Measurements from ENCODE around the gene ARHGAP44. TPM values are rescaled to one million over a fixed set of nuclear protein-coding genes. Genes with fewer than 3 reads are reported as not detected.

Gene ARHGAP44
- total and polyA plus RNA-seq, 2 experiments from 2014 or later, result 5.8 to 16.4 TPM

DNA sequence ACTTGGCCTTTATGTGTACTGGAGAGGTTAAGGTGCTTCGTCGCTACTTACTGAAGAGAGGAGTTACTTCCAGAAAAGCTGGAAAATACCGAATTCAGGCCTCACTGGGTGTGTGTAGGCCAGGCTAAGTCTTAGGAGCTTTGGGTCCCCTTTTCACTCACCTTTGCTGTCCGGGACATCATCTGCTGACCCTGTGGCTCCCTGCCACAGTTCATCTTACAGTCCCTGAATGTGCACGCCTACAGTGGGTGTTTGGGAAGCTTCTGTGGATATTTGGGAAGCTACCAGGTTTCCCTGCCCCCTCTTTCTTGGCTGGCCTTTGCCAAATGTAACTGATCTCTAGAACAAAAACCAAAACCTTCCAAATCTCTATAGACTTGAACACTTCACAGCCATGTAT is 177.1 kb downstream of the ARHGAP44 start (continued):
- TF ChIP-seq, protein P1, sequence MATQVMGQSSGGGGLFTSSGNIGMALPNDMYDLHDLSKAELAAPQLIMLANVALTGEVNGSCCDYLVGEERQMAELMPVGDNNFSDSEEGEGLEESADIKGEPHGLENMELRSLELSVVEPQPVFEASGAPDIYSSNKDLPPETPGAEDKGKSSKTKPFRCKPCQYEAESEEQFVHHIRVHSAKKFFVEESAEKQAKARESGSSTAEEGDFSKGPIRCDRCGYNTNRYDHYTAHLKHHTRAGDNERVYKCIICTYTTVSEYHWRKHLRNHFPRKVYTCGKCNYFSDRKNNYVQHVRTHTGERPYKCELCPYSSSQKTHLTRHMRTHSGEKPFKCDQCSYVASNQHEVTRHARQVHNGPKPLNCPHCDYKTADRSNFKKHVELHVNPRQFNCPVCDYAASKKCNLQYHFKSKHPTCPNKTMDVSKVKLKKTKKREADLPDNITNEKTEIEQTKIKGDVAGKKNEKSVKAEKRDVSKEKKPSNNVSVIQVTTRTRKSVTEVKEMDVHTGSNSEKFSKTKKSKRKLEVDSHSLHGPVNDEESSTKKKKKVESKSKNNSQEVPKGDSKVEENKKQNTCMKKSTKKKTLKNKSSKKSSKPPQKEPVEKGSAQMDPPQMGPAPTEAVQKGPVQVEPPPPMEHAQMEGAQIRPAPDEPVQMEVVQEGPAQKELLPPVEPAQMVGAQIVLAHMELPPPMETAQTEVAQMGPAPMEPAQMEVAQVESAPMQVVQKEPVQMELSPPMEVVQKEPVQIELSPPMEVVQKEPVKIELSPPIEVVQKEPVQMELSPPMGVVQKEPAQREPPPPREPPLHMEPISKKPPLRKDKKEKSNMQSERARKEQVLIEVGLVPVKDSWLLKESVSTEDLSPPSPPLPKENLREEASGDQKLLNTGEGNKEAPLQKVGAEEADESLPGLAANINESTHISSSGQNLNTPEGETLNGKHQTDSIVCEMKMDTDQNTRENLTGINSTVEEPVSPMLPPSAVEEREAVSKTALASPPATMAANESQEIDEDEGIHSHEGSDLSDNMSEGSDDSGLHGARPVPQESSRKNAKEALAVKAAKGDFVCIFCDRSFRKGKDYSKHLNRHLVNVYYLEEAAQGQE (IDR thresholded peaks at IDR 0.05; ENCODE audit: unreplicated experiment), result no peak

DNA sequence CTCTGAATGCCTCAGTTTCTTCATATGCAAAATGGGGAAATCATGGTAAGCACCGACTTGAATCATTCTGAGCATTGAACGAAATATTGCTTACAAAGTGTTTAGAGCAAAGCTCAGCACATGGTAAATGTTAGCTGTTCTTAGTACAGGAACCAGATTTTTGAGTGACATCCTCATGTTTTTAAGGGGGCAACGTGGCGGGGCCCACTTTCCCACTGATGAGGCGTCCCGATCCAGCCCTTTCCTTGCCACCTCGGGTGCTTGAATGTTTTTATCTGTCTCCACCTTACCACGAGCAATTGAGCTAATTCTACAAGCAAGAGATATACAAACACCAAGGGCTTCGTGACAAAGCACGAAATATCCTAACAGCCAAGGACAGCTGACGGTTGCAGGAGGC is 178.7 kb downstream of the ARHGAP44 start:
- no peak for ATAC-seq
- Histone ChIP-seq H3K4me2 (no peak overlapping the region), H3K27me3 (ENCODE audit: insufficient read depth) (no peaks in the 10 kb centered on the region), H3K27ac (ENCODE audit: low read depth) (no peak overlapping the region), H3F3A (replicated peaks; ENCODE audit: low read depth) (no peaks in the 10 kb centered on the region), H3K79me2 (replicated peaks; ENCODE audit: insufficient read depth) (no peaks in the 10 kb centered on the region), H3K9me2 (ENCODE audit: insufficient read depth) (no peaks in the 10 kb centered on the region), H4K20me1 (replicated peaks; ENCODE audit: insufficient read depth) (no peaks in the 10 kb centered on the region), H2AFZ (no peak overlapping the region), H3K4me1 (ENCODE audit: insufficient read depth) (peaks cover under 1% of the 10 kb centered on the region; the same call in 1 of the 2 replicates), H3K4me3 (no peak overlapping the region), H3K36me3 (ENCODE audit: insufficient read depth) (no peaks in the 10 kb centered on the region)
- Mint-ChIP-seq H3K27me3 (ENCODE audit: insufficient read depth, low read depth, poor library complexity) (peaks cover 6% of the 10 kb centered on the region), H3K36me3 (ENCODE audit: low read depth) (no peaks in the 10 kb centered on the region), H3K9me3 (no peaks in the 10 kb centered on the region), H3K4me3 (no peak overlapping the region), H3K27ac (no peak overlapping the region), H3K4me1 (no peaks in the 10 kb centered on the region; the same call in 1 of the 3 replicates)
- no peak for DNase-seq (ENCODE audit: low spot score)
- TF ChIP-seq EZH2 (IDR thresholded peaks at IDR 0.05; ENCODE audit: low read depth, unreplicated experiment) (no peak), STAT1 (IDR thresholded peaks at IDR 0.05; ENCODE audit: unreplicated experiment) (no peak), NANOG (IDR thresholded peaks at IDR 0.05; ENCODE audit: borderline replicate concordance) (no peak)
- TF ChIP-seq, protein P2, sequence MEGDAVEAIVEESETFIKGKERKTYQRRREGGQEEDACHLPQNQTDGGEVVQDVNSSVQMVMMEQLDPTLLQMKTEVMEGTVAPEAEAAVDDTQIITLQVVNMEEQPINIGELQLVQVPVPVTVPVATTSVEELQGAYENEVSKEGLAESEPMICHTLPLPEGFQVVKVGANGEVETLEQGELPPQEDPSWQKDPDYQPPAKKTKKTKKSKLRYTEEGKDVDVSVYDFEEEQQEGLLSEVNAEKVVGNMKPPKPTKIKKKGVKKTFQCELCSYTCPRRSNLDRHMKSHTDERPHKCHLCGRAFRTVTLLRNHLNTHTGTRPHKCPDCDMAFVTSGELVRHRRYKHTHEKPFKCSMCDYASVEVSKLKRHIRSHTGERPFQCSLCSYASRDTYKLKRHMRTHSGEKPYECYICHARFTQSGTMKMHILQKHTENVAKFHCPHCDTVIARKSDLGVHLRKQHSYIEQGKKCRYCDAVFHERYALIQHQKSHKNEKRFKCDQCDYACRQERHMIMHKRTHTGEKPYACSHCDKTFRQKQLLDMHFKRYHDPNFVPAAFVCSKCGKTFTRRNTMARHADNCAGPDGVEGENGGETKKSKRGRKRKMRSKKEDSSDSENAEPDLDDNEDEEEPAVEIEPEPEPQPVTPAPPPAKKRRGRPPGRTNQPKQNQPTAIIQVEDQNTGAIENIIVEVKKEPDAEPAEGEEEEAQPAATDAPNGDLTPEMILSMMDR (conservative IDR thresholded peaks at IDR 0.05; ENCODE audit: low read depth in 2 of 2), result no peak
- TF ChIP-seq, protein P1 (IDR thresholded peaks at IDR 0.05; ENCODE audit: unreplicated experiment), result no peak

Data from GM23338 (cell line).